Dermis microvascular lymphatic vessel endothelial cell (primary cell): ENCODE results near the gene ULBP2. TPM values are rescaled to one million over a fixed set of nuclear protein-coding genes. Genes with fewer than 3 reads are reported as not detected.
"Not testable (repeated sequence)": the region's sequence is repeated elsewhere in the genome, so short reads cannot be mapped to it uniquely, and the experiment has no call there.

Experiments used
- DNase-seq, 2 donors: peaks; one replicate each; pipeline versions ENCODE4 v3.0.0 to v3.0.0-alpha.2; 2010; ENCODE audit warnings: low read depth in 2 of 2
- total RNA-seq: library from RNA; depleted of rRNA; stranded (reverse); fragments of >200 nt; gene quantifications from 2 replicates; pipeline ENCODE4 v1.2.1, GENCODE V29; 2014

The ULBP2 gene
- total RNA-seq, 1 donor from 2014 or later = 1.4 TPM

DNA sequence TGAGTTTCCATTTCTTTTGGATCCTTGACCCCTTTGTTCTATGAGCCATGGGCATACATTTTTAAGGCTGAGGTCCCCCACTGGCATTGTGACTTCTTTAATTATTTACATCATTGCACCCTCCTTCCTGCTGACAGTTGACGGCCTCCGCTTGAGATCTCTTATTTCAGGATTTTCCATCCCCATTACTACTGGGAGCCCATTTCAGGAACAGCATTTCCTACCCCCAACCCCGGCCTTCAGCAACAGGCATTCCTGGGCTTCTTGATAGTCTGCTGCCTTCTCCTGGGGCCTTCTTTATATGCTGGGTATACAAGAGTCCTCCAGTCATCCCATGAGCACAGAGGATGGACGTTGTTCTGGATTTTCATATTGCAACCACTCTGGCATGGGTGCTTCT lies 25.8 kb downstream of the ULBP2 start:
- no peak for DNase-seq

DNA sequence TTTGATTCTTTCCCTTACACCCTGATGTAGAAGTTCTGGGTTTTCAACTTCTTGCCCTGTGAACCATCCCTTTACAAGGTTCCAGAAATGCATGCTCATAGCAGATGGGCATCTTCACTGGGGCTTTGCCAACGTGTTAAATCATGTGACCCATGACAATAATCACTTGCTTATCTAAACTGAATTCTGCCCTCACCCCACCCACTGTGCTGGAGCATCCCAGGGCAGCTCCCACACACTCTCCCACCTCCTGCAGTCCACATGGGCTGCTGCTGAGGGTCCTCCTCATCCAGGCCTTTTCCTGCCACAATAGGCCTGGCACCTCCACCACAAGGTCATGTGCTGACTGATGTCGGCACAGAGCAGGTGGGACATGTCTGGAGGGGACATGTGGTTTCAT lies 26.2 kb downstream of the ULBP2 start:
- DNase-seq = not testable (repeated sequence)

DNA sequence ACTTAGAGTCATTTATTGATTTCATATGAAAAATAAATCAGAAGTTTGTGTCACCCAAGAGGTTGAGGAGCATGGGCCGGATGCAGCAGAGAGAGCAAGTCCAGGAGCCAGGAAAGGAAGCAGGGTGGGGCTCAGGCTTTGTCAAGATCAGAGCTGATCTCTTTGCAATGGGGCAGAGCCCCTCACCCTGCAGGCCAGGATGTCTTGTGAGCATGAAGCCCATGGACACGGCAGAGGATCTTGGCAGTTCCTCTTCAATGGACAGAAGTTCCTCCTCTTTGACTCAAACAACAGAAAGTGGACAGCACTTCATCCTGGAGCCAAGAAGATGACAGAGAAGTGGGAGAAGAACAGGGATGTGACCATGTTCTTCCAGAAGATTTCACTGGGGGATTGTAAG lies 27.1 kb downstream of the ULBP2 start:
- not testable (repeated sequence) for DNase-seq

DNA sequence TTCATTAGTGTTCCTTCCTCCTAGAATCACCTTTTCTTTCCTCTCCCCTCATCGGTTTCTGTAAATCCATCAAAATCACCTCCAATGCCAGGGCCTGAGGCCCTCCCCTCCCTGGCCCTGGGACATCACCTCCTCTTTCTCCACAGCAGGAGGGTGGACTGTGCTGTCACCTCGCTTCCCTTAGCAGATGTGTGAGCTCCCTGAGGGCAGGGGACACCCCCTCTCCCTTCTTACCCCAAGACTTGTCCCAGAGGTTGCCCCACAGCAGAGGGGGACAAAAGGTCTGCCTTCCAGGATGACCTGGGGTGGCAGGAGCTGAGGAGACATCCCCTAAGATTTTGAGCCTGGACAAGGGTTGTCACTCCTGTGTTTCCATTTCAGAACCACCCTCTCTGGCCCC lies 27.8 kb downstream of the ULBP2 start:
- DNase-seq = no peak

DNA sequence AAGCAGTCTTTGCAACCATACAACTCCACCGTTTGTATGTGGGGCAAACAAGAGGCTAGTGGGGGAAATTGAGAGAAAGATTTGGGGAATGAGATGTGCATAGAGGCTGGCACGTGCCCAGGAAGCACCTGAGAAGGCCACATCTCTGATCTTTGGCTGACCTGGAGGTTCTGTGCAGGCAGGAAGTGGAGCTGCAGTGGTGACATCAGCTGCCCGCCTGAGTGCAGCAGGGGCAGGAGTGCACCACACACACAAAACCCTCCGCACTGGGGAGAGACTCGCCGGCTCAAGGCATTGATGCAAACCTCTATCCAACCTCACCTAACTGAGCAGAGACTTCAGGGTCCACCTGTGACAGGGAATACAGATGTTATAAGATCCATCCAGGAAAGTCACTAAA lies 32.6 kb downstream of the ULBP2 start:
- DNase-seq = not testable (repeated sequence)

DNA sequence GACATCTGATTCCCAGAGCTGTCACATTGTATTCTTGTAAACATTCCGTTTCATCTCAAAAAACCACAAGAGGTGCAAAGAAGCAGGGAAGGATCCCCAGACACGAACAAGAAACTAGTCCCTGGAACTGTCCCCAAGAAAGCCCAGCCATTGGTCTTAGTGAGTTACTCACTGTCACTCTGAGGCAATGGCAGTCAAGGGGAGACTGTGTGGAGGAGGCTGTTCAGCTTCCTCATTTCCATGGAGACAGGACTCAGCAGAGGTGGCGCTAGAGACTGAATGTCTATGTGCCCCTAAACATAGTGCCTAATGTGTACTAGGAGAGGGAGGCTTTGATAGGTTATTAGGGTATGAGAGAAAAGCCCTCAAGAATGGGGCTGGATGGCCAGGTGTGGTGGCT lies 33.0 kb downstream of the ULBP2 start:
- no peak for DNase-seq

DNA sequence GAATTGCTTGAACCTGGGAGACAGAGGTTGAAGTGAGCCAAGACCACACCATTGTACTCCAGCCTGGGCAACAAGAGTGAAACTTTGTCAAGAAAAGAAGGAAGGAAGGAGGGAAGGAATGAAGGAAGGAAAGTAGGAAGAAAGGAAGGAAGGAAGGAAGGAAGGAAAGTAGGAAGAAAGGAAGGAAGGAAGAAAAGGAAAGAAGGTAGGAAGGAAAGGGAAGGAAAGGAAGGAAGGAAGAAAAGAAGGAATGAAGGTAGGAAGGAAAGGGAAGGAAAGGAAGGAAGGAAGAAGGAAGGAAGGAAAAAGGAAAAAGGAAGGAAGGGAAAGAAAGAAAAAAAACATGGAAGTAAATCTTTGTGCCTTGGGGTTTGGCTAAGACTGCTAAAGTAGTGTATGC lies 33.6 kb downstream of the ULBP2 start:
- no peak for DNase-seq

DNA sequence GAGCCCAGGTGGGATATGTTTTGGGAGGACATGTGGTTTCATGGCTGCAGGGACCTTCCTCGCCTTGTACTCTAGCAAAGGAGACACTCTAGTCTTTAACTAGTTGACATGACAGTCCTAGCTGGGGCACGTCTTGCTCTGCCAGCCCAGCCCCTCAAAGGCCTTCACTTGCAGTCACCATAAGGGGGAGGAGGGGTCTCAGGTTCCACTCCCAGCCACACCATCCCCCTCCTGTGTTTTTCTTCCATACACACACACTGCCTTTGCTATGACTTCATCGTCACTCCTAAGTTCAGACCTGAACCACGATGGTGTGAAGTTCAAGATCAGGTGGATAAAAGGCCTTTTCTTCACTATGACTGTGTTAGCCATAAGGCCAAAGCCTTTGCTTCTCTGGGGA lies 35.4 kb downstream of the ULBP2 start:
- DNase-seq = no peak

DNA sequence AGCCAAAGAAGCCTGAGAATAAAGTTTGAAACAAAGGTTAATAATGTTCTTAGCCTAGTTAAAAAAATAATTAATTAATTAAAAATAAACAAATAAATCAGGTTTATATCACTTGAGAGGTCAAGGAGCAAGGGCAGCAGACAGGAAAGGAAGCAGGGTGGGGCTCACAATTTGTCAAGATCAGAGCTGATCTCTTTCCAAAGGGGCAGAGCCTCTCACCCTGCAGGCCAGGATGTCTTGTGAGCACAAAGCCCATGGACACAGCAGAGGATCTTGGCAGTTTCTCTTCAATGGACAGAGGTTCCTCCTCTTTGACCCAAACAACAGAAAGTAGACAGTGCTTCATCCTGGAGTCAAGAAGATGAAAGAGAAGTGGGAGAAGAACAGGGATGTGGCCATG lies 36.8 kb downstream of the ULBP2 start:
- no peak for DNase-seq

DNA sequence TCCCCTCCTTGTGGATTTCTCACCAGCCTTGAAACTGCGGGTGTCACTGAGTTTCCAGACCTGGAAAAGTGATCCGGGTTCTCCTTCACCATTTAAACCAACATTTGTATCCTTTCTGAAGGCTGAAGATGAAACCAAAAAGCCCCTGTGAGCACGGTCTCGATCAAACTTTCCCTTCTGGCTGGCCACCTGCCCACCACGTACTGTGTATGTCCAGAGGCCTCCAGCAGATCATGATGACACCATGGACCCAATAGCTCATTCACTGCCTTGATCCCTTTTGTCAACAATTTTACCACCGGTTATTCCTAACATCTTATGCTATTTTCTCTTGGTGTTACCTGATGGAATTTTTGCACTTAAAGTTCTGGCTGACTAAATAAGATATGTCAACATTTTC lies 37.5 kb downstream of the ULBP2 start:
- DNase-seq = no peak

DNA sequence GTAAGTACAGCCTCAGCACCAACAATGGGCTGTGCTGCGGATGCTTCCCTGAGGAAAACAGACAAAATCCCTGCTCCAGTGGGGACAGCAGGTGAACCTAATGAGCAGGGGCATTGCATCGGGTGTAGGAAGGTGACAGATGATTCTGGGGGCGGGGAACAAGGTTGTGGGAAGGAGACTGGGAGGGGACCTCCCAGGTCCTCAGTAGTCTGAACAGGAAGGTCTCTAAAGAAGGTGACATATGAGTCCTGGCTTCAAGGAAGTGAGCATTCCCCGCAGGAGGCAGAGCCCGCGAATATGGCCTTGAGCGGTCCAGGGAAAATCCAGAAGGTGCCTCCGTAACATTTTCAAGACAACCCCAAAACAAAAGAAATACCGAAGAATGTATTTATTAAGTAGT lies 41.3 kb downstream of the ULBP2 start:
- no peak for DNase-seq

DNA sequence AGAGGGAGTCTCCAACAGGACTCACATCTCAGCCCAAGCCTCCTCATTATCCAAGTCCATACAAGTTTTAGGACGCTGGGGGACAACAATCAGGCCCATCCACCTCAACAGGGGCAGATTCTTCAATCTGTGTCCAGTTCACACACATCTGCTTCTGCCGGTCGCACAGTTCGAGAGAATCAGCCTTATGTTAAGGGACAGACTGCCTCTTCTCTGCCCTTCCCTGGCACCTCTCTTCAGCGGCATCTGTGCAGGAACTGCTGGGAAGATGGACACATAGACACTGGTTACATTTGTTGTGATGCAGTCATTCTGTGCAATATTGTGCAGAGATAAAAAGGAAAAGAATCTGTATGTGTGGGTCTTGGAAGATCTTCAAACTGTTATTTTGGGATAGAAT lies 43.0 kb downstream of the ULBP2 start:
- no peak for DNase-seq

DNA sequence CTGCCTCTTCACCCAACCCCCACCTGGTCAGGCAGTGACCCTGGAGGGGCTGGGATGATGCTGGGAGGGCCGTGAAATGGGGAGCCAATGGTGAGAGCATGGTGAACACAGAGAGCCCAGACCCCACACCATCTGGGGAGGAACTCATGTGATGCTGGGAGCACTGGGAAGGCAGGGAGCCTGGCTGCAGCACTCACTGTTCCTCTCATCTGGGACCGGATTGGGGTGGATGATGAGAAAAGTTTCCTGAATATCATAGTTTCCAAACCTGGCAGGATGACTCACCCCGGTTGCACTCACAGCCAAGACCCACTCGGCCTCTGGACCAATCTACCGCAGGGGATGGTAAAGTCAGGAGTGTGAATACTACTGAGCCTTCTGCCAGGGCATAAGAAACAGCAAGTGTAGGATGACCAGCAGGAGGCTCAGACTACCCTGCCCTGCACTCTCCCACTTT lies 43.7 kb downstream of the ULBP2 start:
- no peak for DNase-seq

DNA sequence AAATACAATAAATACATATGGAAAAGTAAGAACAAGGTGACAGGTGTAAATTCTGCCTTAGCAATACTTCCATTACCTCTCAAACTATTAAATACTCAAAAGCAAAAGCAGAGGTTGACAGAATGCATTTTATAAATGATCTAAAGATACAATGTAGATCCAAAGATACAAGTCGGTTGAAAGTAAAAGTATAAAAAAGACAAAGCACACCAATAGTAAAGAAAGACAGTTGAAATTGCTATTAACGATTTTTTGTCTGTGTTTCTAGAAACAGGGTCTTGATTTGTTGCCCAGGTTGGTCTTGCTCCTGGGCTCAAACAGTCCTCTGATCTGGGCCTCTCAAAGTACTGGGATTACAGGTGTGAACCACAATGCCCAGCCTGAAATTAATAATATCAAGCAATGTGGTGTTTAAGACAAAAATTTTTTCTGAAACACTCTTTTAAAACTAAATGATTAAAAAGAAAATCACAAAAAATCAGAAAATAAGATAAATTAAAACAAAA lies 45.8 kb downstream of the ULBP2 start:
- no peak for DNase-seq

DNA sequence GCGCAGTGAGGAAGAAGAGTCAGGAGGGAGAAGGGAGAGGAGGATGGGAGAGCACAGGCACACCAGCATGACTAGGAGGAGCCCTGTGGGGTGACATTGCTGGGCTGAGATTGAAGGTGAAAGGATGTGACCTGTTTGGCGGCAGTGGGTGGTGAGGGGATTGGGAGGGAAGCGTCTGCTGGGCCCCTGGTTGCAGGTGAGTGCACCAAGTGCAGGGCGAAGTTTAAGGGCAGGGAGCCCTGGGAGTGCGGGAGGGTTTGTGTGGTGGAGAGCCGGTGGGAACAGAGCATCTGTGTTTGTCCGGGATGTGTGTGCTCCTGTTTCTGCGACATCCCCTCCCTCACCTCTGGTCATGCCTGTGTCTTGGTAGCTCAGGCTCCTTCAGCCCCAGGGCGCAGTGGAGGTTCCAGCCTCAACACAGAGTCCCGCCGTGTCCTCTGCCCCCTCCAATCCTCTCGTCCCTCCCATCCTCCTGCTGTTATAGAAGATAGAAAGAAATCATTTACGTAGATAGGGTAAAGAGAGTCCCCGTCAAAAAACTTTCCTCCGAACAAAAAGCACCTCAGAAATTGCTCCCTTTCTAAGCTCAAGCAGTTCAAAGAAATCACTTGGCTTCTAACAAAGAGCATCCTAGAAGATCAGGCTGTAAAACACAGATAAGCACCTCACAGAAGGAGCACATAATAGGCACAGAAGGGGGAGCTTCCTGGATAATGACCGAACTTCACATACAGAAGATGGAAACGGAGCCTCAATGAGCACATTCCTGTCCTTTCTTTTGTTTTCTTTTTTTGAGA lies 46.9 kb downstream of the ULBP2 start:
- DNase-seq = no peak

DNA sequence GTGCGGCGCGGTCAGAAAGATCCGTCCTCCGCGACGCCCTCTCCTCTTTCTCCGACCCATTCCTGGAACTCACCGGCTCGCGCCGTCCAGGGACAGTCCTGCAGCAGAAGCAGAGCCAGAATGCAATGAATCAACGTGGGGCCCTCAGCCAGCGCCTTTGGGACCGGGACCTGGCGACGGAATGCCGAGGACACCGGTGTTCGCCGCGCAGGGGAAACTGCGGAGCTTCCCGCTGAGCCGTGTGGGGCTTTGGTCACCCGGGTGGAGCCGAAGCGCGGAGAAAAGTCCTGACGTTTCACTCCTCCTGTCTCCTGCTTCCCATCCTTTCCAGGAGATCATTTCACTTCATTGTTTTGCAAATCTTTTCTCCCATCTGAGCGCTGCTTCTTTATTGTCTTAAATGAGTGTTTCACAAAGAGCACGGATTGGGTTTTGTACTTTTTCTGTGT lies 48.4 kb downstream of the ULBP2 start:
- no peak for DNase-seq

DNA sequence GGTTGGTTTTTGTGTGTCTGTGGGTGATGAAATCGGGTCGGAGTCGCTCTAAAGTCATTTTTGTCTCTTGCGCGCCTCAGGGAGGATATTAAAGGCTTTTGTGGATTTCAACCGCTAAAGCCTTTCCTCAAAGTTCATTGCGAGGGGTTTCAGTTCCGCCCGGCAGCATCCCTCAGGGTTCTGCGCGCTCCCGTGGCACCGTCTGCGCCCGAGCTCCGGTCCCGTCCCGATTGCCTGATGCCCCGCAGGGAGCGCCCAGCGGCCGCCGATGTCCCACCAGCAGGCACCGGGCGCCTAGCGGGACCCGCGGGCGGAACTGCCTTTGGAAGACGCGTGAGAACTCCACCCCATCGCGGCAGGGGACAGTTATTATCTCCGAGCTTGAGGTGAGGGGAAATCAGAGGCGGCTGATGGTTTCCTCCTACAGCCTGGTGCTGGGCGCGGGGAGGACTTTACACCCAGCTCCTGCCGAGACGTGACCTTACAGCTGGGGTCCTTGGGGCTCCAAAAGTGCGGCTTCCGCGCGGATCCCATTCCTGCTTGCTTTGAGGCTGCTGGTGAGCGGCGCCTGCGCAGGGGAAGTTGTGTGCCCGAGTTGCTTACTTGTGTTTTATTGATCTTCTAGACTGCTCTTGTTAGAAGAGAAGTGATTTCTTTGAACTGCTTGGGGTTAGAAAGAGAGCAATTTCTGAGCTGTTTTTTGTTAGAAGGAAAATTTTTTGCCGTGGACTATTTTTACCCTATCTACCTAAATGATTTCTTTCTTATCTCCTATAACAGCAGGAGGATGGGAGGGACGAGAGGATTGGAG lies 49.1 kb downstream of the ULBP2 start:
- no peak for DNase-seq

DNA sequence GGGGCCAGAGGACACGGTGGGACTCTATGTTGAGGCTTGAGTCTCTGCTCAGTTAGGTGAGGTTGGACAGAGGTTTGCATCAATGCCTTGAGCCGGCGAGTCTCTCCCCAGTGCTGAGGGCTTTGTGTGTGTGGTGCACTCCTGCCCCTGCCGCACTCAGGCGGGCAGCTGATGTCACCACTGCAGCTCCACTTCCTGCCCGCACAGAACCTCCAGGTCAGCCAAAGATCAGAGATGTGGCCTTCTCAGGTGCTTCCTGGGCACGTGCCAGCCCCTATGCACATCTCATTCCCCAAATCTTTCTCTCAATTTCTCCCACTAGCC lies 49.6 kb downstream of the ULBP2 start:
- DNase-seq = not testable (repeated sequence)

DNA sequence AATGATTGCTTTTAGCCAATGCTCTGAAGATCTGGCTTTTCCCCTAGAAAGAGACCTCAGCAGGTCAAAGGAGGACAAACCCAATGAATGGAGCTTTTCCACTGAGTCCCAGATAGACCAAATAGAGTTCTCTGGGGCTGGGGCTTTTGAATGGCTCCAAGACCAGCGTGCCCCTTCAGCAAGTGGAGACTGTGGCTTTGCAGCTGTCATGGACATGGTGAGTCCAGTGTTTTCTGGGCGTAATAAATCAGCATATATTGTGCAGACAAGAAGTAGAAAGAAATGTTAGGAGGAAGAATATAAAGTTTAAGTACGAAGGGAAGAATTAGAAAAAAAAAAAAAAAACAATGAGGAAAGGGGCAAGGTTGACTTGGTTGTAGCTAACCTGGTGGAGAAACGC lies 50.0 kb downstream of the ULBP2 start:
- DNase-seq = no peak

DNA sequence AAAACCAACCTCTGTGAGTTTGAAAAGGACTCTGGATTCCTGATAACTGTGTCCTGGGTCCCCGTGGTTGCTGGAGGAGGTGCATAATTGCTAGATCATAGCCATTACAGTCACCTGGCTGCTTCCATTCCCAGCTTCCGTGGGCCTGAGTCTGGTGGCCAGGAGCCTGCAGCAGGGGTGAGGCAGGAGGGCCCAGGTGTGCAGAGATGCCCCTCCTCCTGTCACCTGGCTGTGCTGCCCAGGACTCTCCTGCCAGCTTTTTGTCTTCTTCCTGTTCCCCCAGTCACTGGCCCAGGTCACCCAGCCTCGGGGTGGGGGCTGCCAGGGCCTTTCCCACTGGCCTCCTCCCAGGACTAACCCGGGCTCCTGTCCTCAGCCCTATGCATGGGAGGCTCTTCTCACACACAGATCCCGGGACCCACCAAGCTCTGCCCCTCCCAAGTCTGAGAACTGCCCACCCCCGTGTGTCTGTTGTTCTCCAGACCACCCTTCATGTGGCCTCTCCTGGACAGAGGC lies 53.5 kb downstream of the ULBP2 start:
- DNase-seq = no peak

DNA sequence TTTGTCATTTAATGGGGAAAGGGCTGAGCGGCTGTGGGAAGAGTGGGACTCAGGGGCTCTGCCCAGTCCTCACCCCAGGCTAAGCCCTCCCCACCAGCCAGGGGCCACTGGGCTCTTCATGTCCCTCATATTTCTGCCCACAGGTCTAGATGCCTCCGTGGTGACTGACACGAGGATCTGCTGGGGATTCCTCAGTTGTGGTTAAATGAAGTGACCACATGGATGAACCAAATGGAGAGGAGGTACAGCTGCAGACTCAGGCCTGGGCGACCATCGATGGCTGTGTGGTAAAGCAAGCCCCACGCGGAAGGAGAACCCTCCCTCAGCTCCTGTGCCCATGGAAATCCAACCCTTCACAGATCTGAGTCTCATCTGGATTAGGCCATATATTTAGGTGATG lies 54.2 kb downstream of the ULBP2 start:
- DNase-seq = no peak
